ENCODE measurements around the gene DGKI. TPM values are rescaled to one million over a fixed set of nuclear protein-coding genes. Genes with fewer than 3 reads are reported as not detected.

The DGKI gene
- total and polyA plus RNA-seq, 2 of the 4 experiments (the other 2 are of a cell fraction) = 3.9 to 15.8 TPM

DNA sequence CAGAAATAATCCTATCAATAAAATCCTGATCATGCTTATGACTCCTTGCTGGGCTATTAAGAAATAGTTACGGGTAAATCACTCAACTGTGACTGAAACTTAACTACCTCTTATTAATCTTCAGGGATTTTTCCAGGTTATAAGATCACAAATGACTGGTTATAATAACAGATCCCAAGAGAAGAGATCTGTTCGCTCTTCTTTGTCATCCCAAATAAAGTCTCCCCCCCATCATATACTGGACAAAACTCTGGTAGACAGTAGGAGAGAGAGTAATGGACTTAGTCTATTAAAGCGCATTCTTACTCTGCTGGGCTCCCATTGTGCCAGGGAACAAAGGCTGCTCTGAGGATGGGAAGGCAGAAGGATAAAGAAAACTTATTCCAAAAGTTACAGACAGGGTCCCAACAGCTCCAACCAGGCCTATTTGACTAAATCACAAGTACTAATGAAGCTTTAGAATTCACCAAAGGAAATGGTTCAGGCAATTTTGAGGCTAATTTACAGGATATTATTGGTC lies 233.7 kb downstream of the DGKI start:
- H3K27ac ChIP-seq (ENCODE audit: insufficient read depth, low read length) = no peak overlapping the region
- H3K36me3 ChIP-seq (ENCODE audit: control insufficient read depth, insufficient read depth, low read length) = no peaks in the 10 kb centered on the region
- DNase-seq (no peak), ATAC-seq (ENCODE audit: low read depth) (no peak)
- H4K91ac ChIP-seq (ENCODE audit: insufficient read depth, low read depth, low read length) = no peak overlapping the region
- no peak overlapping the region for H2AK5ac ChIP-seq (ENCODE audit: low read depth, low read length)
- no peak overlapping the region for H4K8ac ChIP-seq (ENCODE audit: low read depth in 2 of 2, low read length in 2 of 2)
- TF ChIP-seq FOS (IDR thresholded peaks at IDR 0.05; ENCODE audit: low read depth, low read length) (no peak), MXI1 (IDR thresholded peaks at IDR 0.05; ENCODE audit: borderline replicate concordance, low read depth, low read length) (no peak), BHLHE40 (IDR thresholded peaks at IDR 0.05; ENCODE audit: low read depth, low read length) (no peak), RCOR1 (IDR thresholded peaks at IDR 0.05; ENCODE audit: insufficient replicate concordance, low read length) (no peak)
- no peak overlapping the region for H3K23ac ChIP-seq (ENCODE audit: low read depth, low read length)
- no peak overlapping the region for H3K56ac ChIP-seq (ENCODE audit: extremely low read depth, insufficient read depth, low read length)
- H3K79me1 ChIP-seq (ENCODE audit: low read depth in 1 of 2, low read length in 2 of 2) = no peaks in the 10 kb centered on the region
- in situ Hi-C loops (cut with MboI; ENCODE audit: low sequenced_read_pairs) (loop anchor here (5.0 to 25.0 kb wide), 5 partner anchors 284 to 1501 kb away; no protein-coding TSS in a partner anchor), intact Hi-C loops (cut with micrococcal nuclease) (no loop called here), dilution Hi-C loops (cut with HindIII; ENCODE audit: low sequenced_read_pairs, unreplicated experiment) (loop anchor here (25.0 kb wide), 1 partner anchor 399 kb away; the partner anchor contains the start of gene CREB3L2)
- H3K9ac ChIP-seq (ENCODE audit: low read depth, low read length) = no peak overlapping the region
- POLR2A ChIA-PET (ENCODE audit: unreplicated experiment) = no interaction called here
- no CpG with 5 or more reads among the region's 3 CpGs for WGBS, 2 experiments (ENCODE audit: extremely low coverage in 2 of 2, insufficient read length in 1 of 2)
- H3K4me1 ChIP-seq (ENCODE audit: control insufficient read depth, insufficient read depth, low read length) = no peaks in the 10 kb centered on the region
- H2AFZ ChIP-seq (replicated peaks; ENCODE audit: low read length, poor library complexity) = no peak overlapping the region
- CTCF ChIA-PET = interaction anchor here (1.4 kb wide), 1 partner anchor 13 kb away, joined by 8 read pairs; no protein-coding TSS in a partner anchor
- H2BK120ac ChIP-seq (ENCODE audit: low read depth, low read length) = no peak overlapping the region
- no peak overlapping the region for H3K4me3 ChIP-seq (ENCODE audit: insufficient read depth, low read depth, low read length)
- H3K4me2 ChIP-seq (ENCODE audit: low read depth, low read length) = no peak overlapping the region
- no peak overlapping the region for H3K4ac ChIP-seq (ENCODE audit: low read depth, low read length)
- no peaks in the 10 kb centered on the region for H3K9me1 ChIP-seq (ENCODE audit: insufficient read depth, low read length)
- H2BK20ac ChIP-seq (ENCODE audit: low read depth, low read length) = no peak overlapping the region
- no TSS peak for BruUV-seq (replicated peaks)
- no peaks in the 10 kb centered on the region for H3K27me3 ChIP-seq (ENCODE audit: control insufficient read depth, insufficient read depth, low read length)
- no peak overlapping the region for H2AK9ac ChIP-seq (replicated peaks; ENCODE audit: low read depth, low read length, poor library complexity)
- no peak overlapping the region for H2BK5ac ChIP-seq (ENCODE audit: low read depth, low read length, poor library complexity, severe bottlenecking)
- H4K20me1 ChIP-seq (ENCODE audit: insufficient read depth, low read length) = no peaks in the 10 kb centered on the region
- H3K18ac ChIP-seq (ENCODE audit: low read depth, low read length) = no peak overlapping the region
- H3K14ac ChIP-seq (replicated peaks; ENCODE audit: low read depth, low read length) = no peak overlapping the region
- no peaks in the 10 kb centered on the region for H3K9me3 ChIP-seq (ENCODE audit: control insufficient read depth, insufficient read depth, low read length)
- no peak overlapping the region for H4K5ac ChIP-seq (ENCODE audit: low read depth, low read length)
- no peak overlapping the region for H2BK15ac ChIP-seq (ENCODE audit: low read depth, low read length)
